Activated gamma-delta T cell treated with anti-CD3 and anti-CD28 coated beads, Interleukin-2, amount 50 U/mL, for 16 hours (primary cell): ENCODE measurements around the gene IGFBP1.

Source experiments
- DNase-seq: peaks from one replicate; pipeline ENCODE4 v3.0.0-alpha.2; 2020; ENCODE audit warnings: low read depth

Gene IGFBP1

GRCh38 chr7:45902820-45903219 is 14.5 kb downstream of the IGFBP1 start:
- DNase-seq: no peak

GRCh38 chr7:45909561-45909960 is 21.3 kb downstream of the IGFBP1 start:
- no peak for DNase-seq

GRCh38 chr7:45910855-45911254 is 22.6 kb downstream of the IGFBP1 start:
- no peak for DNase-seq

GRCh38 chr7:45911311-45911710 is 23.0 kb downstream of the IGFBP1 start:
- no peak for DNase-seq

- no peak for DNase-seq
Measured at GRCh38 chr7:45912972-45913371, 24.7 kb downstream of the IGFBP1 start.

GRCh38 chr7:45914911-45915310 is 26.6 kb downstream of the IGFBP1 start:
- DNase-seq: no peak

- no peak for DNase-seq
Measured at GRCh38 chr7:45915606-45916005, 27.3 kb downstream of the IGFBP1 start.

- no peak for DNase-seq
Measured at GRCh38 chr7:45917064-45917463, 28.8 kb downstream of the IGFBP1 start.

- peak; percentile 47 for DNase-seq
Measured at GRCh38 chr7:45917658-45918057, 29.4 kb downstream of the IGFBP1 start.

GRCh38 chr7:45918556-45918955 is 30.3 kb downstream of the IGFBP1 start:
- DNase-seq: no peak

GRCh38 chr7:45919231-45919784 is 31.0 kb downstream of the IGFBP1 start:
- no peak for DNase-seq

GRCh38 chr7:45919993-45920459 is 31.7 kb downstream of the IGFBP1 start:
- no peak for DNase-seq

GRCh38 chr7:45920502-45921380 is 32.5 kb downstream of the IGFBP1 start, which contains the start of gene IGFBP3:
IGFBP3 (minus strand) TSS chr7:45921272; CDS start chr7:45921140, 132 bp downstream.
- no peak for DNase-seq

- DNase-seq: no peak
Measured at GRCh38 chr7:45921381-45921698, 33.1 kb downstream of the IGFBP1 start.

GRCh38 chr7:45921699-45922519 is 33.6 kb downstream of the IGFBP1 start:
- no peak for DNase-seq

GRCh38 chr7:45922810-45923209 is 34.5 kb downstream of the IGFBP1 start:
- DNase-seq: no peak

- no peak for DNase-seq
Measured at GRCh38 chr7:45923290-45923689, 35.0 kb downstream of the IGFBP1 start.

- no peak for DNase-seq
Measured at GRCh38 chr7:45923818-45924217, 35.5 kb downstream of the IGFBP1 start.

- no peak for DNase-seq
Measured at GRCh38 chr7:45924283-45924682, 36.0 kb downstream of the IGFBP1 start.

- DNase-seq: no peak
Measured at GRCh38 chr7:45927721-45928120, 39.4 kb downstream of the IGFBP1 start.

- no peak for DNase-seq
Measured at GRCh38 chr7:45930967-45931366, 42.7 kb downstream of the IGFBP1 start.

- DNase-seq: no peak
Measured at GRCh38 chr7:45937301-45937700, 49.0 kb downstream of the IGFBP1 start.

- DNase-seq: no peak
Measured at GRCh38 chr7:45937862-45938261, 49.6 kb downstream of the IGFBP1 start.
